HG02642 (cell line): Measurements from ENCODE around the gene ELL2.
"Not testable (repeated sequence)": the region's sequence is repeated elsewhere in the genome, so short reads cannot be mapped to it uniquely, and the experiment has no call there.

Experiments
- ATAC-seq: cut with Tn5 transposase; IDR thresholded peaks from one replicate; pipeline ENCODE4 v1.9.1; 2021; ENCODE audit warnings: mild to moderate bottlenecking; ENCODE audit not compliant: unreplicated experiment, poor library complexity

ELL2 gene

GRCh38 chr5:95866435-95867040 is 95.1 kb downstream of the ELL2 start:
- ATAC-seq = no peak

GRCh38 chr5:95864944-95865504 is 96.6 kb downstream of the ELL2 start:
- no peak for ATAC-seq

GRCh38 chr5:95864456-95864855 is 97.2 kb downstream of the ELL2 start:
- no peak for ATAC-seq

GRCh38 chr5:95863383-95863757 is 98.3 kb downstream of the ELL2 start:
- ATAC-seq = no peak

GRCh38 chr5:95862671-95863382 is 98.8 kb downstream of the ELL2 start:
- ATAC-seq = no peak

- no peak for ATAC-seq
Observed at GRCh38 chr5:95861864-95862561, 99.6 kb downstream of the ELL2 start.

GRCh38 chr5:95861221-95861863 is 100.3 kb downstream of the ELL2 start:
- no peak for ATAC-seq

GRCh38 chr5:95859661-95860060 is 102.0 kb downstream of the ELL2 start:
- no peak for ATAC-seq

- ATAC-seq = peak; percentile 92
Observed at GRCh38 chr5:95858661-95859595, 102.7 kb downstream of the ELL2 start.

GRCh38 chr5:95858023-95858461 is 103.6 kb downstream of the ELL2 start:
- ATAC-seq = no peak

- ATAC-seq = no peak
Observed at GRCh38 chr5:95857185-95857945, 104.3 kb downstream of the ELL2 start.

- ATAC-seq = no peak
Observed at GRCh38 chr5:95856501-95856981, 105.1 kb downstream of the ELL2 start.

GRCh38 chr5:95853490-95853889 is 108.2 kb downstream of the ELL2 start:
- ATAC-seq = no peak

GRCh38 chr5:95852567-95852966 is 109.1 kb downstream of the ELL2 start:
- no peak for ATAC-seq

GRCh38 chr5:95851141-95851540 is 110.5 kb downstream of the ELL2 start:
- ATAC-seq = not testable (repeated sequence)

GRCh38 chr5:95850391-95850894 is 111.2 kb downstream of the ELL2 start:
- ATAC-seq = no peak

- no peak for ATAC-seq
Observed at GRCh38 chr5:95848701-95849100, 113.0 kb downstream of the ELL2 start.

- no peak for ATAC-seq
Observed at GRCh38 chr5:95847261-95847592, 114.4 kb downstream of the ELL2 start.
